GM18873 (cell line): ENCODE results near the gene HK1.
"Not testable (repeated sequence)": the region's sequence is repeated elsewhere in the genome, so short reads cannot be mapped to it uniquely, and the experiment has no call there.

Source experiments
- ATAC-seq: cut with Tn5 transposase; IDR thresholded peaks from one replicate; pipeline ENCODE4 v1.9.1; 2021; ENCODE audit warnings: mild to moderate bottlenecking, moderate library complexity, moderate number of reproducible peaks; ENCODE audit not compliant: unreplicated experiment, low FRiP score

Gene HK1

GRCh38 chr10:69325637-69326523 lies 47.6 kb downstream of the HK1 start:
- not testable (repeated sequence) for ATAC-seq

GRCh38 chr10:69326692-69327091 lies 48.4 kb downstream of the HK1 start:
- no peak for ATAC-seq

- peak; percentile 61 for ATAC-seq
These were observed 49.4 kb downstream of the HK1 start for GRCh38 chr10:69327463-69328379.

- ATAC-seq: peak; percentile 8
These were observed 50.1 kb downstream of the HK1 start for GRCh38 chr10:69328380-69328735.

GRCh38 chr10:69328888-69329287 lies 50.6 kb downstream of the HK1 start:
- not testable (repeated sequence) for ATAC-seq

- no peak for ATAC-seq
These were observed 51.5 kb downstream of the HK1 start for GRCh38 chr10:69329721-69330178.

GRCh38 chr10:69331161-69331560 lies 52.9 kb downstream of the HK1 start:
- ATAC-seq: no peak

- ATAC-seq: no peak
These were observed 54.1 kb downstream of the HK1 start for GRCh38 chr10:69332278-69333010.

- ATAC-seq: no peak
These were observed 54.9 kb downstream of the HK1 start for GRCh38 chr10:69333205-69333604.

GRCh38 chr10:69333865-69334301 lies 55.6 kb downstream of the HK1 start:
- ATAC-seq: not testable (repeated sequence)

GRCh38 chr10:69334302-69335062 lies 56.2 kb downstream of the HK1 start:
- no peak for ATAC-seq

GRCh38 chr10:69335063-69335587 lies 56.8 kb downstream of the HK1 start:
- no peak for ATAC-seq

- ATAC-seq: no peak
These were observed 57.3 kb downstream of the HK1 start for GRCh38 chr10:69335613-69336012.

GRCh38 chr10:69336952-69337295 lies 58.6 kb downstream of the HK1 start:
- ATAC-seq: no peak

GRCh38 chr10:69337296-69338132 lies 59.2 kb downstream of the HK1 start:
- no peak for ATAC-seq

- no peak for ATAC-seq
These were observed 59.8 kb downstream of the HK1 start for GRCh38 chr10:69338133-69338456.

GRCh38 chr10:69338547-69339450 lies 60.5 kb downstream of the HK1 start:
- ATAC-seq: no peak

GRCh38 chr10:69340695-69341094 lies 62.4 kb downstream of the HK1 start:
- ATAC-seq: no peak
